ENCODE data around the gene KLK7. TPM values are rescaled to one million over a fixed set of nuclear protein-coding genes. Genes with fewer than 3 reads are reported as not detected.
"Not testable (repeated sequence)": the region's sequence is repeated elsewhere in the genome, so short reads cannot be mapped to it uniquely, and the experiment has no call there.

Gene KLK7
- total and polyA plus RNA-seq, 2 of the 4 experiments (the other 2 are of a cell fraction), result not detected

DNA sequence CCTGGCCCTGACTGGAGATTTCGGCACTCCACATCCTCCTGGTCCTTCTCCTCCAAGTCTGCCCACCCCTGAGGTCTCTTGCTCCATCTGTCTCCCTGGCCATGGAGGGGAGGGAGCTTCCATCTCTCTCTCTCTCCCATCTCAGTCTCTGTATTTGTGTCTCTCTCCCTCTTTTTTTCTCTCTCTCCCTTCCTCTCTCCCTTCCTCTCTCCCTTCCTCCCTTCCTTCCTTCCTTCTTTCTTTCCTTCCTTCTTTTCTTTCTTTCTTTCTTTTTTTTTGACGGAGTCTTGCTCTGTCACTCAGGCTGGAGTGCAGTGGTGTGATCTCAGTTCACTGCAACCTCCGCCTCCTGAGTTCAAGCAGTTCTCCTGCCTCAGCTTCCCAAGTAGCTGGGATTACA, 13.9 kb downstream of the KLK7 start:
- H3K4me3 ChIP-seq (ENCODE audit: insufficient read depth, low read depth, low read length); H2BK120ac ChIP-seq (ENCODE audit: low read depth, low read length); H3K27me3 ChIP-seq (ENCODE audit: control insufficient read depth, insufficient read depth, low read length); H3K4me1 ChIP-seq (ENCODE audit: control insufficient read depth, insufficient read depth, low read length); H2AFZ ChIP-seq (replicated peaks; ENCODE audit: low read length, poor library complexity); H2BK15ac ChIP-seq (ENCODE audit: low read depth, low read length); BruUV-seq (replicated peaks); H4K91ac ChIP-seq (ENCODE audit: insufficient read depth, low read depth, low read length); H4K8ac ChIP-seq (ENCODE audit: low read depth in 2 of 2, low read length in 2 of 2); H3K14ac ChIP-seq (replicated peaks; ENCODE audit: low read depth, low read length); H2BK5ac ChIP-seq (ENCODE audit: low read depth, low read length, poor library complexity, severe bottlenecking); H4K5ac ChIP-seq (ENCODE audit: low read depth, low read length); H3K23ac ChIP-seq (ENCODE audit: low read depth, low read length); H3K56ac ChIP-seq (ENCODE audit: extremely low read depth, insufficient read depth, low read length); H3K27ac ChIP-seq (ENCODE audit: insufficient read depth, low read length); dilution Hi-C loops (cut with HindIII; ENCODE audit: low sequenced_read_pairs, unreplicated experiment); DNase-seq; H3K36me3 ChIP-seq (ENCODE audit: control insufficient read depth, insufficient read depth, low read length); intact Hi-C loops (cut with micrococcal nuclease); H3K4me2 ChIP-seq (ENCODE audit: low read depth, low read length); H3K9me1 ChIP-seq (ENCODE audit: insufficient read depth, low read length); in situ Hi-C loops (cut with MboI; ENCODE audit: low sequenced_read_pairs); H2BK20ac ChIP-seq (ENCODE audit: low read depth, low read length); CTCF ChIA-PET; H3K18ac ChIP-seq (ENCODE audit: low read depth, low read length); H3K9me3 ChIP-seq (ENCODE audit: control insufficient read depth, insufficient read depth, low read length); H3K4ac ChIP-seq (ENCODE audit: low read depth, low read length); H3K9ac ChIP-seq (ENCODE audit: low read depth, low read length); H3K79me1 ChIP-seq (ENCODE audit: low read depth in 1 of 2, low read length in 2 of 2); H2AK5ac ChIP-seq (ENCODE audit: low read depth, low read length); POLR2A ChIA-PET (ENCODE audit: unreplicated experiment); H4K20me1 ChIP-seq (ENCODE audit: insufficient read depth, low read length); H2AK9ac ChIP-seq (replicated peaks; ENCODE audit: low read depth, low read length, poor library complexity); ATAC-seq (ENCODE audit: low read depth): not testable (repeated sequence)
- WGBS, 2 experiments (ENCODE audit: extremely low coverage in 2 of 2, insufficient read length in 1 of 2), result no CpG with 5 or more reads among the region's 3 CpGs
